GM19463 (cell line): ENCODE data around the gene AREG.

Experiments
- ATAC-seq: cut with Tn5 transposase; IDR thresholded peaks from one replicate; pipeline ENCODE4 v1.9.1; 2021; ENCODE audit warnings: mild to moderate bottlenecking, moderate library complexity; ENCODE audit not compliant: unreplicated experiment

AREG gene

DNA sequence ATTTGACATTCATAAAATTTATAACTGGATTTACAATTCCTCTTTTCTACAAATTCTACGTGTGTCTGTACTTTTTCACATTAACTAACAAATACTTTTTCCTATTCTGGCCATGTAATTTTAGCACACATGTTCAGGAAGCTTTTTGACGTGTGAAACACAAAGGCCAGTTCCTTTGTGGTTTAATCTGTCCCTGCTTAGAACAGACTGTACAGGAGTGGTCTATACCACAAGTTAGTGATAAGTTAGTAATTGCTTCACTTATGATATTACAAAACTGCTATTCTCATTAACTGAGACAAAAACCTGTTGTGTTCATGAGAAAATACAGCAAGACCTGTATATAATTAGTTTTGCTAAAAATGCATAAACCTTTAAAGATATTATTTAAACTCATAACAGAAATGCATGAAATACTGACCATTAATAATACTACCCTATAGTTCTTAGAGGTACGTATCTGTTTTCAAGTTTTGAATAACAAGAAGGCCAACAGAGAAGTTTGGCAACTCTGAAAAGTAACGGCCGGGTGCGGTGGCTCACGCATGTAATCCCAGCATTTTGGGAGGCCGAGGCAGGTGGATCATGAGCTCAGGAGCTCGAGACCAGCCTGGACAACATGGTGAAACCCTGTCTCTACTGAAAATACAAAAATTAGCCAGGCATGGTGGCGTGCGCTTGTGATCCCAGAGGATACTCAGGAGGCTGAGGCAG lies 13.7 kb upstream of the AREG start:
- ATAC-seq: peak; percentile 86

DNA sequence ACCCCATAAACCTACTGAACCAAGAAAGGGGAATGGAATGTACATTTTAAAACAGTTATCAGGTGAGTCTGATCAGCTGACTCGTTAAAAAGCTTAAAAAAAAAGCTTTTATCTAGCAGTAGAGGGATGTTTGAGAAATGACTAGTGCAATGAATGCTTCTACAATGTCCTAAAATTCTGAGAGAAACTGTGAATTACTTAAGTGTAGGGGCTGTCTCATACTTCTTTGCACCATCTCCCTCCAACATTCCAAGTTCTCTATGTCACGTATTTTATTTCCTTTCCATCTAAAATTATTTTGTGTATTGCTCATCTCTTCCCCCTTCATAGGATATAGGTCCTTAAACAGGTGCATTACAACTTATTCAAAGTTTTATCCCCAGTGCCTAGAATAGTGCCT lies 11.9 kb upstream of the AREG start:
- ATAC-seq: no peak

DNA sequence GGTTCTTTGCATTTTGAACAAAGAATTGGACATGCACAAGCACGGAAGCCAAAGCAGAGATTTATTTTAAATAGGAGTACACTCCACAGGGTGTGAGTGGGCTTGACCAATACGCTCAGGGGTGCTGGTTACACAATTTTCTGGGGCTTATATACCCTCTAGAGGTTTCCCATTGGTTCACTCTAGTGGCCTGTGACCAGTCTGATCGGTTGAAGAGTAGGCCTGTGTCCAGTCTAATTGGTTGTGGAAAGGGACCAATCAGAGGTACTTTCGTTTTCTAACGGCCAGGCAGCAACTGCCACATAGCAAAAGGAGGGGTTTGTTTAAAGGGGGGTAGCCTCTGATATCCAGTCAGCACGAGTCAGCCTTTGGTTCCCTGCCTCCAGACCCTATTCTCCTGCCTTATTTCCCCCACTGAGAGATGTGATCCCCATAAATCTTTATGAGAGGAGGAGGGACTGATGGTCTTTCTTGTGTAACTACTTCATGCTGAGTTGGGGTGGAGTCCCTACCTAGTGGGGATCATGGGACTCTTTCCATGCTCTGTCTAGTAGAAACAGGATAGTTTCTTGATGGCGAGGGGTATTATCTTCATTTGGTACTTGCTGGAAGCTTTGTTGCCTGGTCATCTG lies 11.3 kb upstream of the AREG start:
- ATAC-seq: no peak

DNA sequence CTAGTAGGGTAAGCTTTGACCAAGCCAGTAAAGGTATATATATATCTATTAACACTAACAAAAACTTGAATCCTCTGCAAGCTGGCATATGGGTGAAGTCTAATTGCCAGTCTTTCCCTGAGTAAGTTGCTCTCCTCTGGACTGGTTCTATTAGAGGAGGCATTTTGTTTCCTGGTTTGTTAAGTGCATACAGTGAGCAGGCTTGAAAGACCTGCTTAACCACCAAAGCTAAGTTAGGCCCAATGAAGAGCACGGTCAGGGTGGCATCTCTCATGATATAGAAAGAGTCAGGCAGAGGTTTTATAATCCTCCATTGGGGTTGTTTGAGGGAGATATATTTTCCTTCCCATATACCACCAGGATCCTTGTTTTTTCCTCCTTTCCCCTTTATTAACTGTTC lies 9.6 kb upstream of the AREG start:
- ATAC-seq: no peak

DNA sequence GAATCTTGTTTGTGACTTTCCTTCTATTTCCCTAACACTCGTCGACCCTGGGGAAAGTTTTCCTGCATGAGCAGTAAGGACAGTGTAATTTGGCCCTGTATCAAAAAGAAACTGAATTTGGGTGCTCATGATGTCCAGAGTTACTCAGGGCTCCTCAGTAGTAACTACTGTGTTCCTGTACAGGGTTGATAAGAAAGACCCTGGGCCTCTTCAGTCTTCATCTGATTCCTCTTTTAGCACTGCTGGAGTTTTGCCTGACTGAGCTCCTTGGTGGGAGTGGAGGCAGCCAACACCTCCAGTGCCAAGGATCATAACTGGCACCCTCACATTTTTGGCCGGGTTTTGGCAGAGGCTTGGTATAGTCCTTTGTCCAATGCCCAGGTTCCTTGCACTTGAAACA lies 7.1 kb upstream of the AREG start:
- no peak for ATAC-seq

DNA sequence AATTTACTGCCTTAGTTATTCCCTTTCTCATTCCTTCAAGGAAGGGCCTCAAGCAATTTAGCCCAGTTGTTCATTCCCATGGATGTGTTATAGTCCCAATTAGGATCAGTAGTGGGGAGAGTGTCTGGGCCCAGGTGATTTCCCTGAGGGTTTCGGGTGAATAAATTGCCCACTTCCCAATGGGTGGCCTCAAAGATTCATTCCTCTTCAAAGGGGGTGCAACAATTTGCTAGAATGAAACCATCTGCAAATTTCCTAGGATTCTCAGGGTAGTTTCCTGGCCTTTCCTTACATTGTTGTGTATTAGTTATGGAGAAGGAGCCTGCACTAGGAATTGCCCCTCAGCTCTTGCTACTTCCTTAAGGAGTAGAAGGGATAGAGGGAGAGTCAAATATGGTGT lies 6.3 kb upstream of the AREG start:
- no peak for ATAC-seq

DNA sequence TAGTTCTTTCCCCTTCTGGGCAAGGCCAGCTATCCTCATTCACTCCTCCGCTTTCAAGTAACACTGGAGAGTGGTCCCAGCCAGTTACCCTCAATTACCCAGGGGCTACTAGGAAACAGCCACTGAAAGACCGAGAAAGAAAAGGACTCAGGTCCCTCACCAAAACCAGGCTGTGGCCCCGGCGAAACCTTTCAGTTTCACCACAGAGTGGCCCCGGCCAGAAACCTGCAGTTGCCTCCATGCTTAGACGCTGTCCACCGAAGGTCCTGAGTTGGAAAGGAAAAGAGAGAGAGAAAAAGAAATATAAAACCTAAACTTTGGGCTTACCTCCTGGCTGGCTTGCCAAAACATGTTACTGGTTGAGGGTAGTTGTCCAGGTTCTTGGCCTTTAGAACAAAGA lies 5.0 kb upstream of the AREG start:
- ATAC-seq: no peak

DNA sequence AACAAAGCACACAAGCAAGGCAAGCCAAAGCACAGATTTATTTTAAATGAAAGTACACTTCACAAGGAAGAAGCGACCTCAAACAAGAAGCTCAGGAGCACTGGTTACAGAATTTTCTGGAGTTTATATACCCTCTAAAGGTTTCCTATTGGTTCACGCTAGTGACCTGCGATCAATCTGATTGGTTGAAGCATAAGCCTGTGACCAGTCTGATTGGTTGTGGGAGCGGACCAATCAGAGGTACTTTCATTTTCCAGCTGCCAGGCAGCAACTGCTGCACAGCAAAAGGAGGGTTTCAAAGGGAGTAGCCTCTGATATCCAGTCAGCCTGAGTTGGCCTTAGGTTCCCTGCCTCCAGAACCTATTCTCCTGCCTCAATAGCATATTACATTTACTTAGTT lies 4.6 kb upstream of the AREG start:
- ATAC-seq: no peak

DNA sequence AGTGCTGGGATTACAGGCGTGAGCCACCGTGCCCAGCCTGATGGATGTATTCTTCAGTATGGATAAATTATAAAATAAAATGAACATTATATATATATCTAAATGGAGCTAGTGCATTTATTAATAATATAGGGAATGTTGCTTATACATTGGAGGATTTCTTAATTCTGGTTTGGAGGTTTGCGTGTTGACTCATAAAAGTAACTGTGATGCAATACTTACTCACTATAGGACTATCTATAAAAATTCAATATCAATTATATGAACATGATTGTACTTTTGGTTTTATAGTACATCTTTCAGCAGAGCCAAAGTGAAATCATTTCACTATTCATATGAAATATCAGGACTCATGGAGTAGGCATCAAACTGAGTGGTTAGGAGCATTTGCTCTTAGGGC lies 3.2 kb upstream of the AREG start:
- ATAC-seq: no peak

DNA sequence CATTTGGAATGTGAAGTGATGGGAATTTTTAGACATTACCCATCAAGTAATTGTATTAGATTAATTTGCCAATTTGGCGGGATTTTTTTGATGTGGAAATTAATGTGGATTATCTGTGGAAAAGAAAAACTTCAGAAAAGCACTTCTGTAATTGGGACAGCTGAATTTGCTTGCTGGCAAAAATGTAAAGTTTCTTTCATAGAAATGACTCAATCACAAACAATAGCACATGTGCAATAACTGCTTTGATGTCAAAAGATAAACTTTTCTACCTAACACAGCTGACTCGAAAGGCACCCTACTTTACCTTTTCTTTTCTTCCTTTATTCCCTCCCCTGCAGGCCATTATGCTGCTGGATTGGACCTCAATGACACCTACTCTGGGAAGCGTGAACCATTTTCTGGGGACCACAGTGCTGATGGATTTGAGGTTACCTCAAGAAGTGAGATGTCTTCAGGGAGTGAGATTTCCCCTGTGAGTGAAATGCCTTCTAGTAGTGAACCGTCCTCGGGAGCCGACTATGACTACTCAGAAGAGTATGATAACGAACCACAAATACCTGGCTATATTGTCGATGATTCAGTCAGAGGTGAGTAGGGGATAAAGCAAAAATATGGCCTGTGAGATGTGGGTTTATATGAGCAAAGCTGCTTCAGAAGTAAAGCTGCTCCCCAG lies 1.4 kb downstream of the AREG start:
- ATAC-seq: no peak

DNA sequence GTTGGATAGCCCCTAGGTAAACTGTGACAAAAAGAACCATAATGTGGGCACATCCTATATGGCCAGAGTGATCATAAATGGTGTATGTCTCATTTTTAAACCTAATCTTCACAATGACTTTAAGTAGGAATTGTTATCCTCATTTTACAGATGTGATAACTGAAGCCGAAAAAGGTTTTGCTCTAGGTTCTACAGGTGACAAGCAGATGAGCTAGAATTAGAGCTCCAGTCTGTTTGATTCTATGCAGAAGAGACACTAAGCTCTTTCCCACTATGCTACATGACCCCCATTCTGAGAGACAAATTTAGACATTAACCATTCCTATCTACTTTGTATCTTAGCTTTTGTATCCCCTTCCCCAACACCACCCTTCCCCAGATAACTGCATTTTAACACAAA lies 2.0 kb downstream of the AREG start:
- no peak for ATAC-seq

DNA sequence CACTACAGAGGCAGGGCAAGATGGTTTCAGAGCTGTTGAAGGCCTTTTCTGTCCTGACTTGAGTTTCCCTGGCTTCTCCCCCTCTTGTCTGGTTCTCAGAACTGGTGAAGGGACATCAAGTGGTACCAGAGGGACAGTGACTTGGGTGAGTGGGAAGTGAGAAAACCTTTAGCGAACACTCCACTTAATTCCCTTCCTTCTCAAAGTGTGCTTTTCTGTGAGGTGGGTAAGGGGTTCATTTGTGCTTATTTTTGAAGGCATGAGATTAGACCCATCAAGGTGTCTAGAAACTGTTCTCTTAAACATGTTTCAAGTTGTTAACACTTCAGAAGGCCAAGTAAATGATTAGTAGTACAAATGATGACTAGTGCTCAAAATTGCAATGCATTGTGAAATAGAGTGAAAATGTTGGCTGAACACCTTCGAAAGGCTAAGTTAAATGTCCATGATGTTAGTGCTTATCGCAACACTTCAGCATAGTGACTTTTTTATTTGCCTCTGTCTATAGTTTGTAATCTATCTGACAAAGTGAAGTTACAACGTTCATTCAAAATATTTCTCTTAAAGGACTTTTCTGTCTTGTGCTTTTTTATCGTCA lies 2.8 kb downstream of the AREG start:
- no peak for ATAC-seq

DNA sequence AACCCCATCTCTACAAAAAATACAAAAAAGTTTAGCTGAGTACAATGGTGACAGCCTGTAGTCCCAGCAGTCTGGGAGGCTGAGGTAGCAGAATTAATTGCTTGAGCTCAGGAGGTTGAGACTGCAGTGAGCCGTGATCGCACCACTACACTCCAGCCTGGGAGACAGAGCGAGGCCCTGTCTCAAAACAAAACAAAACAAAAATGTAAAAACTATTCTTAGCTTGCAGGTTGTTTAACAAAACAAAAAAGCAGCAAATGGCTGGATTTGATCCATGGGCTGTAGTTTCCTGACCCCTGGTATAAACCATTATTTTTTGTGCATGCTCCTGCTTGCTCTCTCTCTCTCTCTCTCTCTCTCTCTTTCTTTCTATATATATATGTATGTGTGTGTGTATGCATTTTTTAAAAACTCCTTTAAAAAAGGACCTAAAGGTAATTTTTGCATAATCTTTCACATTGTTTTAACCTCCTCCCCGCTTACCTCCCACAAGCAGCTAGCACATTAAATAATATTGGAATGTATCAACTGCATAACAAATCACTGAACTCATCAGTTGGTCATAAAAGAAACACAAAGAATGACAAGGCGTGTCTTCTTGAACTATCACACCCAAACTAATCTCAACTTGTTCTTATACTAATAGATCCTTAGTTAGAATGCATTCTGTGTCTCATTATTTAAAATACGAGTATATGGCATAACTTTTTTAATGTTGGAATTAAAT lies 4.8 kb downstream of the AREG start:
- ATAC-seq: no peak

DNA sequence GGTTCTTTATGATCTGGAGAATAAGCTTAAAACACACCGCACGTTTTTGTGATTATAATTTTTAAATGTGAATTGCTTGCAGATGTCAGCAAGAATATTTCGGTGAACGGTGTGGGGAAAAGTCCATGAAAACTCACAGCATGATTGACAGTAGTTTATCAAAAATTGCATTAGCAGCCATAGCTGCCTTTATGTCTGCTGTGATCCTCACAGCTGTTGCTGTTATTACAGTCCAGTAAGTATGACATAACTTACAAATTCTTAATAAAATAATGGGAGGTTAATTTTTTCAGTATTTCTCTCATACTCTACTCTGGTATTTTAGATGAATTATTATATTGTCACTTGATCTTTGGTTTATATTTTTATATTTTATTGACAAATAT lies 5.4 kb downstream of the AREG start:
- no peak for ATAC-seq

DNA sequence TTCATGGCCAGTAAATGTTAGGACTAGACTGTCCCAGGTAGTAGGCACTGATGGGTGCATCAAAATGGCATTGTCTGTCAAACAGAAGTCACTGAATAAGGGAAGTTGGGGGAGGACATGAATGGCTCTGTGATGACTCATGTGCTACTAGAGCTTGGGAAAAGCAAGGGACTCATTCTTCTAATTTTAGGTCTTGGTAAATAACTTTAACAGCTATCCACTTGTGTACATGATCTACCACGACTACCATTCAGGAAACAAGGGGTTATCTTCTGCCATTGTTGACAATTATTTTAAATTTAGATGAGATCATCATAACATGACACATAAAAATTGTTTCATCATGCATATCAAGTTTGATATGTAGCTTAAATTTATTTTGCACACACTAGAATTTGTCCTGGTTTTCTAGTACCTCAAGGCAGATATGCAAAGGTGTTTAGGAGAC lies 6.3 kb downstream of the AREG start:
- ATAC-seq: no peak

DNA sequence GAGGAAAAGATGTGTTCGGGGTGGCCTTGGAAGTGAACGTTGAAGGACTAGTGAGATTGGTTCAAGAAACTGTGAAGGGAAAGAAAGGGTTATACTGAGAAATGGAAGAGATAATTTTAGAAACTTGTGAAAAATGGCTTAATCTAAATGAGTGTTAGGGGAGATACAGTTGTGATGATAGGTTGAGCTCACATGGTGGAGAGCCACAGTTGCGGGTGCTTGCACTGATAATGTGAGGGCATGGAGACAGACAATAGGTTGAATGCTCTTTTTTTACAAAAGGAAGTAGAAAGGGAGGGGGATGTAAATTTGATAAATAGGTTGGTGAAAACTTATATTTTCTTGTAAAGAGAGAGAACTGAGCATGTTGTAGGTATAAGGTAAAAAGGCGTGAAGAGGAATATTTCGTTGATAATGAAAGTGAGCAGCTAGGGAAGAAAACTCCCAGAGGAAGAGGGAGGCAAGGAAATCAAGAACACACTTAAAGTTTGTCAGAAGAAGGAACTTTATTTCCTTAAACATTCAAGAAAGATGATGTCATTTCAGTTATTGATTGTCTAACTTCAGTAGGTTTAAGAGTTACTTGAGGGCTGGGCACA lies 8.2 kb downstream of the AREG start:
- ATAC-seq: no peak

DNA sequence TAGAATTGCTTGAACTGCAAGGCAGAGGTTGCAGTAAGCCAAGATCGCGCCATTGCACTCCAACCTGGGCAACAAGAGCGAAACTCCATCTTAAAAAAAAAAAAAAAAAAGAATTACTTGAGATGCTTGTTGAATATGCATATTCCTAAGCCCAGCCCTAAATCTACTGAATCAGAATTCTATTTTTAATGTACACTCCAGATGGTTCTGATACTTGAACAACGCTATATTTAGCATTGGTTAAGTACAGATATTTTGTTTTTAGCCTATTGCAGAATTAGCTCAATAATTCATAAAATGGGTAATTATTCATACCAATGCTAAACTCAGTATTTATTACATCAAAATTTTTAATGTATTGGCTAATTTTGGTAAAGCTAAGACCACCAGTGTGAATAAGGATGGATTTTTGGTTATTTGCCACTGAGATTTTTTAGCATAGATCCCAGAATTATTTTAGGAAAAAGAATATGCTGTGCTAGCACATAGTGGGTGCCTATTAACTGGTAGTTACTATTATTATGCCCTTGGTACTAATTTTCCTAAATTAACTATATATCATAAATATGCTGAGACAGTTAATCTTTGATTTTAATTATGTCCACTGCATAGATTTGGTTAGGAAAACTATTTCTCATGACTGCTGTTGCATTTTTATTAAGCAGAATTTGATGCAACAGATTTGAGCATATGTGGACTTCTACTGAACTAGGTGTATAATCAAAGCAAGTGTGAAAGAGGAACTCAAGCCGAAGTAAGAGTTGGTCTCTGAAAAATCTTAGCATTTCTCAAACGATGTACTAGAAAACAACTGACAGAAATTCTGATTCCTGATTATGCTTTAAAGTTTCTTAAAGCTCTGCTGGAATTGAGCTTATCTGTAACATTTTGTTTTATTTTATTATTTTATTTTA lies 9.2 kb downstream of the AREG start:
- ATAC-seq: no peak

DNA sequence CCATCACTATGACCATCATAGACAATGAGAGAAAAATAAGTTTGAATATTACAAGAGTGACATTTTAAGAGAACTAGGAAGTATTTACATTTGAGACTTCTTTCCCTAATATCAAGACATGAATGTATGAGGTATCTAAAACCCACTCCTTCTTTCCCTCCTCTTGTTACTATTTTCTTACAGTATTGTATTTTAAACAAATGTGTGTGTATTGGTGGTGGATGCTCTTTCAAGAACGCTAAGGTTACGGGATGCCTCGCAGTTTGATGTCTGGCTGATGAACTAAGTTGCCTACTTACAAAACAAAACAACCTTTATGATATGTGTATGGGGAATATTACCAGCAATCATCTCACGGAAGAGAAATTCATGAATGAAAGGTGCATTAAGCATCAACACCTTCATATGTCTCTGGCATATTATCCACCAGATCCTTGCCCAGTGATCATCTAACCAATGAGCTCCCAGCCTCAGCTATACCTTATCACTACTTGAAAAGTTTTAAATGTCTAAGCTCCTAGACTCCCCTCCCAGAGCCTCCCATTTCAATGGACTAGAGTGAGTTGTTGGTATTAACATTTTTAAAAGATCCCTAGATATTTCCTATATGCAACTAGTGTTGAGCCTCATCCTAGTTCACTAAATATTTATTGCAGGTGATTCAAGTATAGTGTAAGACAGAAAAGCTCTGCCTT lies 10.6 kb downstream of the AREG start:
- no peak for ATAC-seq

DNA sequence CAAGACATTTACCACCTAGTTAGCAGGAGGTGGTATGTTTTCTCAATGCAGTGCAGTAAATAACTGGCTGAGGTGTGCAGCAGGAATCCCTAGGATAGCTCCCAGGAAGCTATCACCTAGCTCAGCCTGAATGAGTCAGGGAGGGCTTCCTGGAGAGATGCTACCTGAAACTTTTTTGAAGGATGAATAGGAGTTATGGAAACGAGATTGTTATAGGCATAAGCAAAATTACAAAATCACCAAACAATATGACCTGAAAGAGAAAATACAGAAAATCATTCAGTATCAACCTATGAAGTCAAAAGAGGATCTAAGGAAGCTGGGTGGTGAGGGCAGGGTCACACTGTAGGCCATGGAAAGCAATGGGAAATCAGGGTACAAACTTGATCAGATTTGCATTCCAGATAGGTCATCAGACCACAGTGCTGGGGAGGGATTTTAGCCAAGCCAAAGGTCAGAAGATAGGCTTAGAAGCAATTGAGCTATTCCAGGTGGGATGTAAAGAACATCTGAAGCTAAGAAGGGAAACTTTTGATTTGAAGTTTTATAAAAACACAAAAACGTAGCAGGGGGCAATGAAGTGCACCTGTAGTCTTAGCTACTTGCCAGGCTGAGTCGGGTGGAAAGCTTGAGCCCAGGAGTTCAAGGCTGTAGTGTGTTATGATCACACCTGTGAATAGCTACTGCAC lies 11.3 kb downstream of the AREG start:
- ATAC-seq: no peak
